SK-N-SH (cell line): ENCODE measurements around the gene RFX4. TPM values are rescaled to one million over a fixed set of nuclear protein-coding genes. Genes with fewer than 3 reads are reported as not detected.

Experiments used
- CTCF ChIA-PET: fragments of 300-600, 350-600 bp; formaldehyde crosslinking; extraction: SDS; loops from one replicate; lab custom pipeline; 2021; lab: Yijun Ruan, JAX
- POLR2A ChIA-PET: fragments of 350-600 bp; sonication (Branson Sonifier 250); formaldehyde crosslinking; extraction: SDS; loops from one replicate; lab custom pipeline; 2020; ENCODE audit warnings: antibody characterized with exemption, inconsistent platforms; lab: Yijun Ruan, JAX
- DNase-seq: peaks from one replicate; pipeline ENCODE4 v3.0.0; 2012
- H2AFZ ChIP-seq: fragments of 200-600 bp; sonication (generic); 2 replicates; pipeline ENCODE4 v1.8.1; 2016; ENCODE audit warnings: antibody characterized with exemption, mild to moderate bottlenecking, low read depth
- H3F3A ChIP-seq: fragments of 200-600 bp; sonication (generic); replicated peaks from 2 replicates; pipeline ENCODE3; 2016; ENCODE audit warnings: antibody characterized with exemption, mild to moderate bottlenecking; ENCODE audit not compliant: insufficient read depth
- H3K27ac ChIP-seq, 2 experiments: fragments of 200-500 bp in 1 of 2; fragments of 200-600 bp in 1 of 2; sonication (Bioruptor generic) in 1 of 2; sonication (generic), shearing (Covaris generic) in 1 of 2; 2 replicates each; pipeline versions ENCODE4 v1.5.1 to v1.6.1; 2014 to 2016; ENCODE audit warnings: low read depth in 2 of 2, inconsistent platforms in 1 of 2, low read length in 1 of 2, mild to moderate bottlenecking in 1 of 2, mixed read lengths in 1 of 2
- H3K27me3 ChIP-seq: fragments of 200-600 bp; sonication (generic), shearing (Covaris generic); 2 replicates; pipeline ENCODE4 v1.6.1; 2016; ENCODE audit warnings: mixed run types; ENCODE audit not compliant: insufficient read depth
- H3K36me3 ChIP-seq, 2 experiments: fragments of 200-500 bp in 1 of 2; fragments of 200-600 bp in 1 of 2; sonication (Bioruptor generic) in 1 of 2; sonication (generic) in 1 of 2; replicated peaks in 1 of 2; 2 replicates each; pipeline versions ENCODE3 to v1.5.1; 2014 to 2016; ENCODE audit warnings: low read length in 1 of 2, mild to moderate bottlenecking in 1 of 2; ENCODE audit not compliant: insufficient read depth in 2 of 2, control insufficient read depth in 1 of 2
- H3K4me1 ChIP-seq, 2 experiments: fragments of 200-500 bp in 1 of 2; fragments of 200-600 bp in 1 of 2; sonication (Bioruptor generic) in 1 of 2; sonication (generic), shearing (Covaris generic) in 1 of 2; 2 replicates each; pipeline versions ENCODE4 v1.5.1 to v1.6.1; 2014 to 2016; ENCODE audit warnings: low read depth in 1 of 2, low read length in 1 of 2, mixed run types in 1 of 2; ENCODE audit not compliant: insufficient read depth in 2 of 2, control insufficient read depth in 1 of 2
- H3K4me2 ChIP-seq: fragments of 200-600 bp; sonication (generic), shearing (Covaris generic); 2 replicates; pipeline ENCODE4 v1.6.1; 2017; ENCODE audit warnings: mixed run types
- H3K4me3 ChIP-seq, 2 experiments: fragments of 200-500 bp in 1 of 2; fragments of 200-600 bp in 1 of 2; sonication (Bioruptor generic) in 1 of 2; sonication (generic), shearing (Covaris generic) in 1 of 2; 2 replicates each; pipeline versions ENCODE4 v1.5.1 to v1.8.1; 2014 to 2016; ENCODE audit warnings: low read depth in 2 of 2, inconsistent platforms in 1 of 2, low read length in 1 of 2, mild to moderate bottlenecking in 1 of 2, mixed read lengths in 1 of 2, moderate library complexity in 1 of 2
- H3K79me2 ChIP-seq: fragments of 200-600 bp; sonication (generic); 2 replicates; pipeline ENCODE4 v1.8.1; 2017; ENCODE audit warnings: mild to moderate bottlenecking; ENCODE audit not compliant: insufficient read depth
- H3K9ac ChIP-seq: fragments of 200-600 bp; sonication (generic); 2 replicates; pipeline ENCODE4 v1.6.1; 2017; ENCODE audit warnings: mixed run types
- H3K9me2 ChIP-seq: fragments of 200-600 bp; sonication (generic); 2 replicates; pipeline ENCODE4 v1.6.1; 2017; ENCODE audit warnings: mixed run types
- H3K9me3 ChIP-seq: fragments of 200-600 bp; sonication (generic); 2 replicates; pipeline ENCODE4 v1.6.1; 2017; ENCODE audit warnings: mixed run types, mild to moderate bottlenecking, moderate library complexity
- H4K20me1 ChIP-seq: fragments of 200-600 bp; sonication (generic); 2 replicates; pipeline ENCODE4 v1.6.1; 2017; ENCODE audit warnings: mild to moderate bottlenecking, mixed run types; ENCODE audit not compliant: insufficient read depth
- EP300 ChIP-seq, 2 experiments: IDR thresholded peaks; 2 replicates each; pipeline versions ENCODE4 v1.4.0 to v1.6.1; 2012; ENCODE audit warnings: borderline replicate concordance in 1 of 2, low read depth in 1 of 2, low read length in 1 of 2
- FOXJ3 ChIP-seq: sonication (generic); formaldehyde crosslinking; IDR thresholded peaks from 2 replicates; pipeline ENCODE4 v1.5.1; 2020; ENCODE audit warnings: mild to moderate bottlenecking, missing genetic modification reagents
- FOXM1 ChIP-seq: IDR thresholded peaks from 2 replicates; pipeline ENCODE4 v1.4.0; 2012; ENCODE audit warnings: low read depth, mild to moderate bottlenecking
- GABPA ChIP-seq: IDR thresholded peaks from 2 replicates; pipeline ENCODE4 v1.4.0; 2012; ENCODE audit warnings: low read depth, mild to moderate bottlenecking
- GATA2 ChIP-seq: sonication (generic); formaldehyde crosslinking; IDR thresholded peaks from 2 replicates; pipeline ENCODE4 v1.5.0; 2020; ENCODE audit warnings: mild to moderate bottlenecking, missing genetic modification reagents
- IRF3 ChIP-seq: fragments of 150-350 bp; IDR thresholded peaks from 2 replicates; pipeline ENCODE4 v1.6.1; 2016; ENCODE audit warnings: mild to moderate bottlenecking, low read depth, low read length
- JUND ChIP-seq: IDR thresholded peaks from 2 replicates; pipeline ENCODE4 v1.4.0; 2012
- MAX ChIP-seq: IDR thresholded peaks from 2 replicates; pipeline ENCODE4 v1.4.0; 2012; ENCODE audit warnings: low read depth
- MXI1 ChIP-seq: IDR thresholded peaks from 2 replicates; pipeline ENCODE4 v1.6.1; 2012; ENCODE audit warnings: mild to moderate bottlenecking, low read depth, low read length, improper control_type of control experiment
- NFIC ChIP-seq: IDR thresholded peaks from 2 replicates; pipeline ENCODE4 v1.4.0; 2012; ENCODE audit warnings: borderline replicate concordance
- NRF1 ChIP-seq: IDR thresholded peaks from 2 replicates; pipeline ENCODE4 v1.6.1; 2012; ENCODE audit warnings: low read depth, mild to moderate bottlenecking, low read length
- RCOR1 ChIP-seq: fragments of 150-350 bp; IDR thresholded peaks from 2 replicates; pipeline ENCODE4 v1.6.1; 2017; ENCODE audit warnings: antibody characterized with exemption, low read length
- REST ChIP-seq: IDR thresholded peaks from 2 replicates; pipeline ENCODE4 v1.6.1; 2012; ENCODE audit warnings: mild to moderate bottlenecking, low read depth, low read length, moderate library complexity
- SIN3A ChIP-seq: IDR thresholded peaks from 2 replicates; pipeline ENCODE4 v1.6.1; 2012; ENCODE audit warnings: low read depth, mild to moderate bottlenecking, low read length, moderate library complexity, borderline replicate concordance
- TAF1 ChIP-seq: IDR thresholded peaks from 2 replicates; pipeline ENCODE4 v1.6.1; 2012; ENCODE audit warnings: low read depth, mild to moderate bottlenecking, low read length, moderate library complexity, borderline replicate concordance
- TCF12 ChIP-seq: IDR thresholded peaks from 2 replicates; pipeline ENCODE4 v1.4.0; 2012
- TEAD4 ChIP-seq: IDR thresholded peaks from 2 replicates; pipeline ENCODE4 v1.4.0; 2012; ENCODE audit warnings: mild to moderate bottlenecking, borderline replicate concordance; ENCODE audit not compliant: insufficient read depth
- USF1 ChIP-seq: IDR thresholded peaks from 2 replicates; pipeline ENCODE4 v1.4.0; 2012; ENCODE audit warnings: low read depth, borderline replicate concordance
- YY1 ChIP-seq: IDR thresholded peaks from 2 replicates; pipeline ENCODE4 v1.4.0; 2012; ENCODE audit warnings: low read depth, mild to moderate bottlenecking
- ZBTB33 ChIP-seq: IDR thresholded peaks from 2 replicates; pipeline ENCODE4 v1.4.0; 2012; ENCODE audit warnings: low read depth, borderline replicate concordance
- WGBS: methylation state at CpG from one replicate; pipeline ENCODE4 v1.1.6; 2017; ENCODE audit warnings: low lambda C conversion rate; 5-methylcytosine and 5-hydroxymethylcytosine counted together
- polyA plus RNA-seq, 3 experiments: library from polyadenylated mRNA; depleted of rRNA; stranded (reverse); fragments of >200 nt; gene quantifications; 2 replicates each; pipeline ENCODE4 v1.2.3, GENCODE V29; 2012

The RFX4 gene
- polyA plus RNA-seq, 1 of the 3 experiments (the other 2 are of a cell fraction), result not detected

GRCh38 chr12:106601496-106601895 lies 18.7 kb downstream of the RFX4 start (continued):
- TF ChIP-seq ZBTB33 (no peak), TEAD4 (no peak), YY1 (no peak)

GRCh38 chr12:106602076-106602475 lies 19.3 kb downstream of the RFX4 start:
- H3K36me3 ChIP-seq, result no peaks in the 10 kb centered on the region
- DNase-seq, result no peak
- no peaks in the 10 kb centered on the region for H4K20me1 ChIP-seq
- no peaks in the 10 kb centered on the region for H3F3A ChIP-seq
- H3K9me3 ChIP-seq, result no peaks in the 10 kb centered on the region
- H2AFZ ChIP-seq, result no peak overlapping the region
- no peaks in the 10 kb centered on the region for H3K79me2 ChIP-seq
- TF ChIP-seq REST (no peak), TAF1 (no peak), EP300 (IDR thresholded peaks at IDR 0.05; ENCODE audit: borderline replicate concordance in 1 of 2, low read depth in 1 of 2, low read length in 1 of 2) (no peak), TEAD4 (no peak), SIN3A (no peak), ZBTB33 (no peak), NRF1 (no peak), YY1 (no peak), TCF12 (no peak), FOXM1 (no peak), RCOR1 (no peak), GATA2 (CRISPR knock-in tag) (no peak), MAX (no peak), GABPA (no peak), MXI1 (no peak), IRF3 (no peak), NFIC (no peak), FOXJ3 (CRISPR knock-in tag) (no peak), JUND (no peak), USF1 (no peak)
- no peaks in the 10 kb centered on the region; the same call in 1 of the 2 replicates for H3K27me3 ChIP-seq
- H3K9me2 ChIP-seq, result no peaks in the 10 kb centered on the region
- ChIA-PET POLR2A (no interaction called here), CTCF (no interaction called here)
- H3K4me1 ChIP-seq, result no peaks in the 10 kb centered on the region
- no peak overlapping the region for H3K4me2 ChIP-seq
- H3K27ac ChIP-seq, result no peak overlapping the region
- H3K4me3 ChIP-seq, result no peak overlapping the region
- H3K9ac ChIP-seq, result no peak overlapping the region
- 48% methylated on average over 4 of the region's 4 CpGs for WGBS
